CD4-positive, CD25-positive, alpha-beta regulatory T cell (primary cell): ENCODE results near the gene IFNL2. TPM values are rescaled to one million over a fixed set of nuclear protein-coding genes. Genes with fewer than 3 reads are reported as not detected.
"Not testable (repeated sequence)": the region's sequence is repeated elsewhere in the genome, so short reads cannot be mapped to it uniquely, and the experiment has no call there.

Experiments
- ATAC-seq, 2 donors: fragments of 150-1000 bp; cut with Tn5 transposase; one replicate each; pipeline ENCODE4 v1.10.0; 2021; ENCODE audit warnings: low read depth in 2 of 2, moderate number of reproducible peaks in 2 of 2, moderate library complexity in 1 of 2
- DNase-seq, 3 donors: peaks; one replicate each; pipeline versions ENCODE4 v3.0.0 to v3.0.0-alpha.2; 2012 to 2022; ENCODE audit warnings: mixed read lengths in 1 of 3
- H3K27ac ChIP-seq: one replicate; pipeline ENCODE4 v1.7.0; 2013; ENCODE audit warnings: mild to moderate bottlenecking, low read length; ENCODE audit not compliant: insufficient read depth, poor library complexity, severe bottlenecking
- H3K27me3 ChIP-seq: one replicate; pipeline ENCODE4 v1.7.0; 2013; ENCODE audit warnings: low read length; ENCODE audit not compliant: control insufficient read depth, insufficient read depth
- H3K36me3 ChIP-seq: one replicate; pipeline ENCODE4 v1.7.0; 2013; ENCODE audit warnings: mild to moderate bottlenecking, low read length, moderate library complexity; ENCODE audit not compliant: control insufficient read depth, insufficient read depth
- H3K4me1 ChIP-seq: 2 replicates; pipeline ENCODE4 v1.7.0; 2013; ENCODE audit warnings: mild to moderate bottlenecking, low read length; ENCODE audit not compliant: insufficient read depth, control insufficient read depth, poor library complexity, severe bottlenecking
- H3K4me3 ChIP-seq: one replicate; pipeline ENCODE4 v1.7.0; 2013; ENCODE audit warnings: low read depth, mild to moderate bottlenecking, low read length, moderate library complexity
- H3K9me3 ChIP-seq, 2 experiments: 1 replicate in 1 of 2; 2 replicates in 1 of 2; pipeline ENCODE4 v1.7.0; 2013; ENCODE audit warnings: low read length in 2 of 2, mild to moderate bottlenecking in 1 of 2, moderate library complexity in 1 of 2; ENCODE audit not compliant: control insufficient read depth in 2 of 2
- H3K27ac Mint-ChIP-seq, 3 donors: one replicate each; pipeline ENCODE4 v1.8.0; 2020 to 2022; ENCODE audit warnings: mild to moderate bottlenecking in 3 of 3, mixed read lengths in 3 of 3, moderate library complexity in 2 of 3
- H3K27me3 Mint-ChIP-seq: one replicate; pipeline ENCODE4 v1.8.0; 2022; ENCODE audit warnings: mild to moderate bottlenecking, mixed read lengths
- H3K36me3 Mint-ChIP-seq: one replicate; pipeline ENCODE4 v1.8.0; 2020; ENCODE audit warnings: mixed read lengths
- H3K4me1 Mint-ChIP-seq, 4 donors: one replicate each; pipeline ENCODE4 v1.8.0; 2020 to 2022; ENCODE audit warnings: mixed read lengths in 4 of 4, mild to moderate bottlenecking in 1 of 4
- H3K4me3 Mint-ChIP-seq, 4 donors: one replicate each; pipeline ENCODE4 v1.8.0; 2020 to 2022; ENCODE audit warnings: mild to moderate bottlenecking in 4 of 4, mixed read lengths in 4 of 4, moderate library complexity in 3 of 4
- H3K9me3 Mint-ChIP-seq, 7 donors: one replicate each; pipeline ENCODE4 v1.8.0; 2020 to 2022; ENCODE audit warnings: mixed read lengths in 7 of 7, mild to moderate bottlenecking in 3 of 7, moderate library complexity in 2 of 7
- polyA plus RNA-seq, 4 donors: library from polyadenylated mRNA; unstranded; fragments of 300-500 nt; fragmentation: Illumina TruSeq; gene quantifications; one replicate each; pipeline ENCODE4 v1.2.3, GENCODE V29; 2021
- total RNA-seq: library from RNA; stranded (reverse); gene quantifications from one replicate; pipeline ENCODE4 v1.2.3, GENCODE V29; 2022

IFNL2 gene
- total and polyA plus RNA-seq, 5 donors from 2014 or later = not detected

DNA sequence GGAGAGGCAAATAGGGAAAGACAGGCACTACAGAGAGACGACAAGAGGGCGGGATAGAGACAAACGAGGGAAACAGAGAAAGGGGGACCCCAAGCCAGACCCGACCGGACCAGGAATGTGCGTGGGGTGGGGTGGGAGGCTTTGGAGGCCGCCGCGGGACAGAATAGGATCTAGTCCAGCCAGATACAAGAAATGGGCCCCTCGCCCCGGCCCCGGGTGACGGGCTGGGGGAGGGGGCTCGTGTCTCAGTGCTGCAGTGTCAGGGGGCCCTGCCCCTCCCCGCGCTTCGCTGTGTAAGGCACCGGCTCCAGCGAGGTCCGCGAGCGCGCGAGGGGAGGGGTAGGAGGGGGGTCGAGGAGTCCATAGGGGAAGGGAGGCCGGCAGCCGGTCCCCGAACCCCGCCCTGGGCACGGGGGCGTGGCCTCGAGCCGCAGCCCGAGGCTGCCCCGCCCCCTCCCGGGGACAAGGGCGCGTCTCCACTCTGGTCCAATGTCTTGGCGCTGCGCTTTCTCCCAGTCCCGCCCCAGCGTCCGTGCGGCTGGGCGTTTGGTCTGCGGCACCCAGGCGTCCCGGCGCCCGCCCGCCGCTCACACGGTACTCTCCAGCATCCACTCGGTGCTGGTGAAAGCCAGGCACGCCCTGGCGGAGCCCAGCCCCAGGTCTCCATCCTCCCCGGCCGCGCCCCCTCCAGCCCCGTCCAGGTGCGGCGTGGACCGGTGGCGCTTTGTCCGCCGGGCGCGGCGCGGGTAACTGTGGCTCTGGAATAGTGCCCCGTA is 39.0 kb downstream of the IFNL2 start:
- ATAC-seq = no peak
- Mint-ChIP-seq H3K9me3 (no peaks in the 10 kb centered on the region), H3K4me3 (no peak overlapping the region), H3K36me3 (peaks cover 26% of the 10 kb centered on the region), H3K4me1 (peaks cover 0 to 17% (median 4%) of the 10 kb centered on the region in 4 donors), H3K27me3 (peaks cover 13% of the 10 kb centered on the region), H3K27ac (no peak overlapping the region)
- H3K4me1 ChIP-seq = no peaks in the 10 kb centered on the region
- DNase-seq = no peak
- no peak overlapping the region for H3K4me3 ChIP-seq
- peaks cover 2% of the 10 kb centered on the region for H3K36me3 ChIP-seq
- no peak overlapping the region for H3K27ac ChIP-seq
- H3K27me3 ChIP-seq = no peaks in the 10 kb centered on the region
- H3K9me3 ChIP-seq = no peaks in the 10 kb centered on the region

DNA sequence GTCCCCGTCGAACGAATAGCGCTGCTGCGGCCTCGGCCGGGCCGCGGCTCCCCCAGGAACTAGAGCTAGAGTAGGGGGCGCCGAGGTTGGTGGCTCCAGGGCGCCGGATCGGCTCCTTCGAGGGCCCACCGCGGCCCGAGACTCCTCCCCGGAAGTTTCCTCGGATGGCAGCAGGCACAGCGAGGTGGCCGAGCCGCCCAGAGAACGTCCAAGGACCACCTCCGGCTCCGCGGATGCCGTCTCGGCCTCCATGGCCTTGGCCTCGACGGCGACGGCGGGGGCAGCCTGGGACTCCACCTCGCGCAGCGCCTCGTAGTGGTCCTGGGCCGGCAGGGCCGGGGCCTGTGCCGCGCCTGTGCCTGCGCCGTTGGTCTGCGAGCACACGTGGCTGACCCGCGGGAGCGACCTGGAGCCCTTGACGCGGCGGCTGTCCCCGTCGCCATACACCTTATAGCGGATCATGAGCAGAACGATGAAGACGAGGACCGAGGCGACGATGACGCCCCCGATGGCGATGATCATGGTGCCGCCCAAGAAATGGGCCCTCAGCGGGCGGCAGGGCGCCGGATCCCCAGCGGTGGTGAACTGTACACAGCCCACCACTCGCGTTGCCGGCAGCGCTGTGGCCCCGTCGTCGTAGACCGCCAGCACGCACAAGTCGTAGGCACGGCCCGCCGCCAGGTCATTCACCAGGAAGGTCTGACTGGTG is 39.8 kb downstream of the IFNL2 start:
- ATAC-seq (no peak), DNase-seq (no peak)
- Histone ChIP-seq H3K9me3 (no peaks in the 10 kb centered on the region), H3K36me3 (peaks cover 2% of the 10 kb centered on the region), H3K27ac (no peak overlapping the region), H3K27me3 (no peaks in the 10 kb centered on the region), H3K4me1 (no peaks in the 10 kb centered on the region), H3K4me3 (no peak overlapping the region)
- Mint-ChIP-seq H3K4me1 (peaks cover 0 to 18% (median 4%) of the 10 kb centered on the region in 4 donors), H3K4me3 (no peak overlapping the region), H3K27me3 (peaks cover 13% of the 10 kb centered on the region), H3K36me3 (peaks cover 31% of the 10 kb centered on the region), H3K27ac (no peak overlapping the region), H3K9me3 (no peaks in the 10 kb centered on the region)

DNA sequence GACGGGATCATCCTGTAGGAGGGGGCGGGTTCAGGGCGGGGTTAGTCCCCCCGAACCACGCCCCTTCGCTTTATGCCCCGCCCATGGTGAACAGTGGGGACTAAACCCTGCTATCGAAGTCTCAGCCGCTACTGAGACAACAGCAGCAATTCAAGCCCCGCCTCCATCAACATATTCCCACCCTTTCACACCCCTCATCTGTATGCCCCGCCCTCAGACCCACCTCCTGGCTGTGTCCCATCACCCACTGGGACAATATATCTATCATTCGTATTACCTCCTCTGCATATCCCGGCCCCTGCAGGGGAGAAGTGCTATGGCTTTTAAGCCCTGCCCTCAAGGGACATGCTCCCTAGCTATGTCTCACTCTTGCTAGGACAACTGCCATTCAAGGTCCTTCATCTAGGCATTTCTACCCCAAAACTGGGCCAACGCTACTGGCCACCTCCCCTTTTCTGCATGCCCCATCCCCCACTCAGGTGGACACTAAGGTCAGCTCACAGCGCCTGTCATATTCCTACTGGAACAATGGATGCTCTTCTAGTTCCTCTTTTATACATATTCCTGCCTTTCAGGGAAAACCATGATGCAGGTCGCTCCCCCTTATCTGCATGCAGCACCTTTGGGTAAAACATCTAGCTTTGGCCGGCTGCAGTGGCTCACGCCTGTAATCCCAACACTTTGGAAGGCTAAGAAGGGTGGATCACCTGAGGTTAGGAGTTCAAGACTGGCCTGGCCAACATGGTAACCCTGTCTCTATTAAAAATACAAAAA is 40.5 kb downstream of the IFNL2 start:
- Mint-ChIP-seq H3K27ac (no peak overlapping the region), H3K36me3 (peaks cover 36% of the 10 kb centered on the region), H3K27me3 (peaks cover 9% of the 10 kb centered on the region), H3K4me1 (peaks cover 0 to 18% (median 4%) of the 10 kb centered on the region in 4 donors), H3K4me3 (peak overlapping the region in 1 of 4 donors; percentile 41), H3K9me3 (peaks cover 0 to 2% (median 0%) of the 10 kb centered on the region in 7 donors)
- Histone ChIP-seq H3K9me3 (no peaks in the 10 kb centered on the region), H3K27me3 (no peaks in the 10 kb centered on the region), H3K4me1 (no peaks in the 10 kb centered on the region), H3K36me3 (peaks cover 3% of the 10 kb centered on the region), H3K4me3 (no peak overlapping the region), H3K27ac (no peak overlapping the region)
- no peak for ATAC-seq
- no peak for DNase-seq

DNA sequence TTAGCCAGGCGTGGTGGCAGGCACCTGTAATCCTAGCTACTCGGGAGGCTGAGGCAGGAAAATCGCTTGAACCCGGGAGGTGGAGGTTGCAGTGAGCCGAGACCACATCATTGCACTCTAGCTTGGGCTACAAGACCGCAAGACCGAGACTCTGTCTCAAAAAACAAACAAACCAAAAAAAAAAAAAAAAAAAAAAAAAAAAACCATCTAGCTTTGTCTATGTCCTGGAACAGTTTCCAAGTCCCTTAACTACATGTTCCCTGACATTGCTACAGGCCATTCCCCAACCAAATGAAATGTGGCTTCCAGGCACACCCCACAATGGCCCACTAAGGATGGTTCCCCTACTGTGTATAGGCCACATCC is 41.1 kb downstream of the IFNL2 start:
- not testable (repeated sequence) for H3K9me3 Mint-ChIP-seq, H3K4me3 Mint-ChIP-seq, H3K27me3 Mint-ChIP-seq, DNase-seq, ATAC-seq, H3K4me1 ChIP-seq, H3K36me3 ChIP-seq, H3K27me3 ChIP-seq, H3K27ac Mint-ChIP-seq, H3K9me3 ChIP-seq, H3K4me3 ChIP-seq, H3K27ac ChIP-seq
- peaks cover 36% of the 10 kb centered on the region for H3K36me3 Mint-ChIP-seq
- peaks cover 0 to 18% (median 4%) of the 10 kb centered on the region in 4 donors for H3K4me1 Mint-ChIP-seq

DNA sequence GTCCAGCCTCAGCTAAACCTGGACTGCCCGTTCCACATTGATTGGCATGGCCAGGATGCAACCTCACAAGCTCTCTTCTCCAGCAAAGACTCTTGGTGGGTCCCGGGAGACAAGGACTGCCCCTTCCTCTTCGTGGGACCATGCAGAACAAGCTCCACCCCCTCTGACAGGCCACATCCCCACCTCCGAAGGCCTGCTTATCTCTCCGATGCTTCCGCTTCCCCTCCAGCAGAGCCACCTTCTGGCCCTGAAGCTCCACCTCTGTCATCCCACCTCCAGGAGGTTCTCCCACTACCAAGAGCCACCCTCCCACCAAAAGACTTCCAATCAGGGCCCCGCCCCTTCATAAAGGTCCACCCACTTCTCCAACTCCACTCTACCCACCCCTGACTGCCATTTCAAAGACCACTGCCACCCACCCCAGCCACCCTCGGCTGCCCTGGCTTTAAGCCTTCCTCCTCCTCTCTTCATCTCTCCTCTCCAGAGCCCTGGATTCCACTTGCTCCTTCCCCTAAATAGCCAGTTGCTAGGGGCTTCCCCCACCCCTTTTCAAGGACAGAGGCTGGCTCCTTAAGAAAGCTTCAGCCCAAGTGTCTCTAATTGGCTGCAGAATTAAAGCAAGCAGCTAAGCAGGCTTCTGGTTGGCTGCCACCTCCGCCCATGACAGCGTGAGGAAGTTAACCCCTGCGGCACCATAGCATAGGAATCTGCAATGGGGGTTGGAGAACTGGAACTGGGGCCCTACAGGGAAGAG is 42.5 kb downstream of the IFNL2 start:
- no peak for DNase-seq
- Histone ChIP-seq H3K9me3 (no peaks in the 10 kb centered on the region), H3K27ac (no peak overlapping the region), H3K4me3 (no peak overlapping the region), H3K36me3 (peaks cover 15% of the 10 kb centered on the region), H3K27me3 (no peaks in the 10 kb centered on the region), H3K4me1 (no peaks in the 10 kb centered on the region)
- peaks cover 37% of the 10 kb centered on the region for H3K36me3 Mint-ChIP-seq
- H3K4me3 Mint-ChIP-seq = no peak overlapping the region
- ATAC-seq = no peak
- peaks cover 5% of the 10 kb centered on the region for H3K27me3 Mint-ChIP-seq
- peak overlapping the region in 1 of 3 donors; percentile 67 for H3K27ac Mint-ChIP-seq
- H3K9me3 Mint-ChIP-seq = peaks cover 0 to 2% (median 0%) of the 10 kb centered on the region in 7 donors
- peaks cover 0 to 18% (median 4%) of the 10 kb centered on the region in 4 donors for H3K4me1 Mint-ChIP-seq

DNA sequence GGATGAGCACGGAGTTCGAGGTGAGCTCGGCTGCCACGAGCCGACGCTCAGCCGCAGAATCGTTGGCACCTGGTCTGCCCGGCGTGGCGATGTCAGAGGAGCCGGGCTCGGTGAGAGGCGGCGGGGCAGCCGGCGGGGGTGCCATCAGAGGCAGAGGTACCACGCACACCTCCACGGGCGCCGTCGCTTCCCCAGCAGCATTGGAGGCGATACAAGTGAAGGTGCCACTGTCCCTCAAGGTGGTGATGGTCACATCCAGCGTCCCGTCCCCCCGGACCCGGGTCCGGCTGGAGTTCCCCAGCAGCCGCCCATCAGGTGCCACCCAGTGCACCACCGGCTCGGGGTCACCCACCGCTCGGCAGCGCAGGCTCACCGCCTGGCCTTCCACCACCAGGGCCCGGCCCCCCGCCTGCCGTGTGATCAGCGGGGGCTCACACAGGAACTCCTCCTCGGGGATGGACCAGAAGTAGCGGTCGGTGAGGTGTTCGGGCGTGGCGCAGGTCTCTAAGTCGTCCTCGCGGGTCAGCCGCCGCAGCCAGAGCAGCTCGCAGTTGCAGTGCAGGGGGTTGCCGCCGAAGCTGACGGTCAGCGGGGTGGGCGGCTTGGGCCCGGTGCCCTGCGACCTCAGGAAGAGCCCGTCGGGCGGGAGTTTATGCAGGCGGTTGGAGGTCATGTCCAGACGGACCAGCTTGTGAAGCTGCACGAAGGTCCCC is 46.0 kb downstream of the IFNL2 start:
- Histone ChIP-seq H3K27ac (no peak overlapping the region), H3K4me3 (no peak overlapping the region), H3K9me3 (no peaks in the 10 kb centered on the region), H3K36me3 (peaks cover 15% of the 10 kb centered on the region), H3K27me3 (no peaks in the 10 kb centered on the region), H3K4me1 (no peaks in the 10 kb centered on the region)
- peaks cover 0 to 33% (median 7%) of the 10 kb centered on the region in 4 donors for H3K4me1 Mint-ChIP-seq
- no peaks in the 10 kb centered on the region for H3K27me3 Mint-ChIP-seq
- ATAC-seq (no peak), DNase-seq (no peak)
- no peak overlapping the region for H3K27ac Mint-ChIP-seq
- peaks cover 36% of the 10 kb centered on the region for H3K36me3 Mint-ChIP-seq
- H3K4me3 Mint-ChIP-seq = no peak overlapping the region
- H3K9me3 Mint-ChIP-seq = peaks cover 0 to 2% (median 0%) of the 10 kb centered on the region in 7 donors

DNA sequence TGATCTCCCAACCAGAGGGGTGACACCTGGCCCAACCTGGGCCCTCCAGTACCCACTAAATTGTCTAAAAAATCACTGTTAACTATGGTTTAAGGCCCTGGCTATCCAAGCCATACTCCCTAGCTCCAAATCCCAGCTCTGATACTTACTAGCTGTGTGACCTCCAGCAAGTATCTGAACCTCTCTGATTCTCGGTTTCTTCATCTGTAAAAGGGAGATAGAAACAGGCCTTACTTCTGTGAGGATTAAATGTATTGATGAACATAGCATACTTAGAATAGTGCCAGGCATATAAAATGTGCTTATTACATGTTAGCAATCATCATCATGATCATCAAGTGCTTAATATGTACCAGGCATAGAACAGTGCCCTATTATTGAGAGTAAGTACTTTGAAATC is 47.7 kb downstream of the IFNL2 start:
- Mint-ChIP-seq H3K4me1 (peaks cover 0 to 29% (median 7%) of the 10 kb centered on the region in 4 donors), H3K36me3 (peaks cover 30% of the 10 kb centered on the region), H3K9me3 (peaks cover 0 to 3% (median 0%) of the 10 kb centered on the region in 7 donors), H3K4me3 (peak overlapping the region in 1 of 4 donors; percentile 56), H3K27ac (no peak overlapping the region), H3K27me3 (no peaks in the 10 kb centered on the region)
- Histone ChIP-seq H3K9me3 (no peaks in the 10 kb centered on the region), H3K27ac (no peak overlapping the region), H3K4me1 (peaks cover 13% of the 10 kb centered on the region), H3K27me3 (no peaks in the 10 kb centered on the region), H3K4me3 (no peak overlapping the region), H3K36me3 (peaks cover 15% of the 10 kb centered on the region)
- DNase-seq (no peak), ATAC-seq (no peak)
